Measurements from ENCODE around the gene BIVM.

BIVM gene

GRCh38 chr13:102825921-102826706 lies 27.2 kb downstream of the BIVM start:
- TF ChIP-seq ISL1 (CRISPR knock-in tag; IDR thresholded peaks at IDR 0.05), result peak; percentile 77
- peak; percentile 89 for TF ChIP-seq ZFP3 (CRISPR knock-in tag; IDR thresholded peaks at IDR 0.05)
- TF ChIP-seq ZFP30 (CRISPR knock-in tag; IDR thresholded peaks at IDR 0.05), result no peak
- peak; percentile 90 for ATAC-seq

DNA sequence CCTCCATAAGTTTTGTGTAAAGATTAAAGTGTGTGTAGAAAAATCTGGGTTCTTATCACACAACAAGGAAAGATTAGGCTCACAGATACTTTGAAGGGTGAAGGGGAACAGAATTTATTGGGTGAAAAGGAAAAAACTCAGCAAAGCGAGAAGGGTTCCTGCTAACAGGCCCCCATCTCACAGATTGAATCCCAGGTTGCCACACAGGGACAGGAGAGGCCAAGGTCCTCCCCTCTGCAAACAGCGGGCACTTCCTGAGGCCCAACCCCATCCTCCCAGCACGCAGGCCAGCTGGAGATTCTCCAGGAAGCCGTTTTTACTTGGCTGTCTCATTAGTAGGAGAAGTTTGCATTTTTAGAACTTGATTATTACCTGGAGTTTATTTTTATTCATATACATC lies 31.7 kb downstream of the BIVM start:
- ATAC-seq, result 0 out of 3 replicates have a peak, but pooled peaks have one; percentile 15
- TF ChIP-seq, protein P1, sequence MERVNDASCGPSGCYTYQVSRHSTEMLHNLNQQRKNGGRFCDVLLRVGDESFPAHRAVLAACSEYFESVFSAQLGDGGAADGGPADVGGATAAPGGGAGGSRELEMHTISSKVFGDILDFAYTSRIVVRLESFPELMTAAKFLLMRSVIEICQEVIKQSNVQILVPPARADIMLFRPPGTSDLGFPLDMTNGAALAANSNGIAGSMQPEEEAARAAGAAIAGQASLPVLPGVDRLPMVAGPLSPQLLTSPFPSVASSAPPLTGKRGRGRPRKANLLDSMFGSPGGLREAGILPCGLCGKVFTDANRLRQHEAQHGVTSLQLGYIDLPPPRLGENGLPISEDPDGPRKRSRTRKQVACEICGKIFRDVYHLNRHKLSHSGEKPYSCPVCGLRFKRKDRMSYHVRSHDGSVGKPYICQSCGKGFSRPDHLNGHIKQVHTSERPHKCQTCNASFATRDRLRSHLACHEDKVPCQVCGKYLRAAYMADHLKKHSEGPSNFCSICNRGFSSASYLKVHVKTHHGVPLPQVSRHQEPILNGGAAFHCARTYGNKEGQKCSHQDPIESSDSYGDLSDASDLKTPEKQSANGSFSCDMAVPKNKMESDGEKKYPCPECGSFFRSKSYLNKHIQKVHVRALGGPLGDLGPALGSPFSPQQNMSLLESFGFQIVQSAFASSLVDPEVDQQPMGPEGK (CRISPR knock-in tag; IDR thresholded peaks at IDR 0.05; ENCODE audit: borderline replicate concordance), result no peak
- TF ChIP-seq OSR1 (CRISPR knock-in tag; IDR thresholded peaks at IDR 0.05), result no peak
- TF ChIP-seq ZFP3 (CRISPR knock-in tag; IDR thresholded peaks at IDR 0.05), result no peak
- no peak for TF ChIP-seq ESRRG (CRISPR knock-in tag; IDR thresholded peaks at IDR 0.05)
- no peak for TF ChIP-seq ZC3H10 (CRISPR knock-in tag; IDR thresholded peaks at IDR 0.05)
- no peak for TF ChIP-seq SNAI2 (CRISPR knock-in tag; IDR thresholded peaks at IDR 0.05)
- TF ChIP-seq ZNF70 (CRISPR knock-in tag; IDR thresholded peaks at IDR 0.05), result no peak
- TF ChIP-seq PPARA (CRISPR knock-in tag; IDR thresholded peaks at IDR 0.05; ENCODE audit: borderline replicate concordance), result no peak
- TF ChIP-seq, protein P2, sequence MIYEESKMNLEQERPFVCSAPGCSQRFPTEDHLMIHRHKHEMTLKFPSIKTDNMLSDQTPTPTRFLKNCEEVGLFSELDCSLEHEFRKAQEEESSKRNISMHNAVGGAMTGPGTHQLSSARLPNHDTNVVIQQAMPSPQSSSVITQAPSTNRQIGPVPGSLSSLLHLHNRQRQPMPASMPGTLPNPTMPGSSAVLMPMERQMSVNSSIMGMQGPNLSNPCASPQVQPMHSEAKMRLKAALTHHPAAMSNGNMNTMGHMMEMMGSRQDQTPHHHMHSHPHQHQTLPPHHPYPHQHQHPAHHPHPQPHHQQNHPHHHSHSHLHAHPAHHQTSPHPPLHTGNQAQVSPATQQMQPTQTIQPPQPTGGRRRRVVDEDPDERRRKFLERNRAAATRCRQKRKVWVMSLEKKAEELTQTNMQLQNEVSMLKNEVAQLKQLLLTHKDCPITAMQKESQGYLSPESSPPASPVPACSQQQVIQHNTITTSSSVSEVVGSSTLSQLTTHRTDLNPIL (CRISPR knock-in tag; IDR thresholded peaks at IDR 0.05; ENCODE audit: low read depth), result no peak
- no peak for TF ChIP-seq TCF4 (CRISPR knock-in tag; IDR thresholded peaks at IDR 0.05; ENCODE audit: borderline replicate concordance)
- TF ChIP-seq ISL1 (CRISPR knock-in tag; IDR thresholded peaks at IDR 0.05), result no peak

DNA sequence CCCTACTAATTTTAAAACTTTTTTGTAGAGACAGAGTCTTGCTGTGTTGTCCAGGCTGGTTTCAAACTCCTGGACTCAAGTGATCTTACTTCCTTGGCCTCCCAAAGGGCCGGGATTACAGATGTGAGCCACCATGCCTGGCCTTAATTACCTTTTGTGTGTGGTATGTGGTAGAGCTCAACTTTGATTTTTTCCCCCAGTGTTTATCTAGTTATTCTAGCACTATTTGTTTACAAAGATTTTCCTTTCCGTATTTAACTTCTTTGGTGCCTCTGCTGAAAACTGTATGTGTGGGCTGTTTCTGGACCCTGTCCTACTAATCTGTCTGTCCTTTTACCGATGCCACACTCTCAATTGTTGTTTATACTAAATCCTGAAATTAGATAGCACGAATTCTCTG lies 37.6 kb downstream of the BIVM start:
- no peak for ATAC-seq
- TF ChIP-seq ZNF70 (CRISPR knock-in tag; IDR thresholded peaks at IDR 0.05) (no peak), RARB (CRISPR knock-in tag; IDR thresholded peaks at IDR 0.05) (no peak), SNAI2 (CRISPR knock-in tag; IDR thresholded peaks at IDR 0.05) (no peak), POU6F1 (CRISPR knock-in tag; IDR thresholded peaks at IDR 0.05; ENCODE audit: borderline replicate concordance, low read depth) (no peak), ZNF565 (CRISPR knock-in tag; conservative IDR thresholded peaks at IDR 0.05; ENCODE audit: low read depth) (no peak), ESRRG (CRISPR knock-in tag; IDR thresholded peaks at IDR 0.05) (no peak), TOX (CRISPR knock-in tag; IDR thresholded peaks at IDR 0.05; ENCODE audit: borderline replicate concordance) (no peak), PPARA (CRISPR knock-in tag; IDR thresholded peaks at IDR 0.05; ENCODE audit: borderline replicate concordance) (no peak), GLIS3 (CRISPR knock-in tag; IDR thresholded peaks at IDR 0.05) (no peak), CSDC2 (CRISPR knock-in tag; IDR thresholded peaks at IDR 0.05) (no peak), ZFP30 (CRISPR knock-in tag; IDR thresholded peaks at IDR 0.05) (no peak), ZNF8 (CRISPR knock-in tag; IDR thresholded peaks at IDR 0.05) (no peak), ARNTL (CRISPR knock-in tag; IDR thresholded peaks at IDR 0.05; ENCODE audit: borderline replicate concordance, low read depth) (no peak), ZC3H10 (CRISPR knock-in tag; IDR thresholded peaks at IDR 0.05) (no peak)
- TF ChIP-seq, protein P2 (CRISPR knock-in tag; IDR thresholded peaks at IDR 0.05; ENCODE audit: low read depth), result no peak
- TF ChIP-seq, protein P3, sequence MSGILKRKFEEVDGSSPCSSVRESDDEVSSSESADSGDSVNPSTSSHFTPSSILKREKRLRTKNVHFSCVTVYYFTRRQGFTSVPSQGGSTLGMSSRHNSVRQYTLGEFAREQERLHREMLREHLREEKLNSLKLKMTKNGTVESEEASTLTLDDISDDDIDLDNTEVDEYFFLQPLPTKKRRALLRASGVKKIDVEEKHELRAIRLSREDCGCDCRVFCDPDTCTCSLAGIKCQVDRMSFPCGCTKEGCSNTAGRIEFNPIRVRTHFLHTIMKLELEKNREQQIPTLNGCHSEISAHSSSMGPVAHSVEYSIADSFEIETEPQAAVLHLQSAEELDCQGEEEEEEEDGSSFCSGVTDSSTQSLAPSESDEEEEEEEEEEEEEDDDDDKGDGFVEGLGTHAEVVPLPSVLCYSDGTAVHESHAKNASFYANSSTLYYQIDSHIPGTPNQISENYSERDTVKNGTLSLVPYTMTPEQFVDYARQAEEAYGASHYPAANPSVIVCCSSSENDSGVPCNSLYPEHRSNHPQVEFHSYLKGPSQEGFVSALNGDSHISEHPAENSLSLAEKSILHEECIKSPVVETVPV (CRISPR knock-in tag; IDR thresholded peaks at IDR 0.05), result no peak
- TF ChIP-seq, protein P4, sequence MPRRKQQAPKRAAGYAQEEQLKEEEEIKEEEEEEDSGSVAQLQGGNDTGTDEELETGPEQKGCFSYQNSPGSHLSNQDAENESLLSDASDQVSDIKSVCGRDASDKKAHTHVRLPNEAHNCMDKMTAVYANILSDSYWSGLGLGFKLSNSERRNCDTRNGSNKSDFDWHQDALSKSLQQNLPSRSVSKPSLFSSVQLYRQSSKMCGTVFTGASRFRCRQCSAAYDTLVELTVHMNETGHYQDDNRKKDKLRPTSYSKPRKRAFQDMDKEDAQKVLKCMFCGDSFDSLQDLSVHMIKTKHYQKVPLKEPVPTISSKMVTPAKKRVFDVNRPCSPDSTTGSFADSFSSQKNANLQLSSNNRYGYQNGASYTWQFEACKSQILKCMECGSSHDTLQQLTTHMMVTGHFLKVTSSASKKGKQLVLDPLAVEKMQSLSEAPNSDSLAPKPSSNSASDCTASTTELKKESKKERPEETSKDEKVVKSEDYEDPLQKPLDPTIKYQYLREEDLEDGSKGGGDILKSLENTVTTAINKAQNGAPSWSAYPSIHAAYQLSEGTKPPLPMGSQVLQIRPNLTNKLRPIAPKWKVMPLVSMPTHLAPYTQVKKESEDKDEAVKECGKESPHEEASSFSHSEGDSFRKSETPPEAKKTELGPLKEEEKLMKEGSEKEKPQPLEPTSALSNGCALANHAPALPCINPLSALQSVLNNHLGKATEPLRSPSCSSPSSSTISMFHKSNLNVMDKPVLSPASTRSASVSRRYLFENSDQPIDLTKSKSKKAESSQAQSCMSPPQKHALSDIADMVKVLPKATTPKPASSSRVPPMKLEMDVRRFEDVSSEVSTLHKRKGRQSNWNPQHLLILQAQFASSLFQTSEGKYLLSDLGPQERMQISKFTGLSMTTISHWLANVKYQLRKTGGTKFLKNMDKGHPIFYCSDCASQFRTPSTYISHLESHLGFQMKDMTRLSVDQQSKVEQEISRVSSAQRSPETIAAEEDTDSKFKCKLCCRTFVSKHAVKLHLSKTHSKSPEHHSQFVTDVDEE (CRISPR knock-in tag; IDR thresholded peaks at IDR 0.05), result no peak

Data from SK-N-SH treated with all-trans-retinoic acid at 6 μM for 48 hours (cell line).